Left renal pelvis (tissue), 4 donors: Measurements from ENCODE around the gene PRDM5. TPM values are rescaled to one million over a fixed set of nuclear protein-coding genes. Genes with fewer than 3 reads are reported as not detected.
"Not testable (repeated sequence)": the region's sequence is repeated elsewhere in the genome, so short reads cannot be mapped to it uniquely, and the experiment has no call there.

Experiments
- DNase-seq, 4 donors: peaks; one replicate each; pipeline ENCODE4 v3.0.0-alpha.2; 2013; ENCODE audit warnings: low read depth in 4 of 4, low spot score in 3 of 4
- polyA plus RNA-seq, 4 donors: library from polyadenylated mRNA; unstranded; fragments of 120-200 nt; gene quantifications; one replicate each; pipeline ENCODE4 v1.2.1, GENCODE V29; 2013; ENCODE audit not compliant: insufficient read length in 4 of 4

The PRDM5 gene
- polyA plus RNA-seq, 4 donors: 14.5 to 38.4 (median 18.4) TPM

- DNase-seq: no peak
Observed at GRCh38 chr4:120671538-120671937, 251.0 kb downstream of the PRDM5 start.

GRCh38 chr4:120667102-120667501 is 255.4 kb downstream of the PRDM5 start:
- no peak for DNase-seq

GRCh38 chr4:120664851-120665250 is 257.7 kb downstream of the PRDM5 start:
- DNase-seq: no peak

- DNase-seq: no peak
Observed at GRCh38 chr4:120659616-120660170, 262.8 kb downstream of the PRDM5 start.

- no peak for DNase-seq
Observed at GRCh38 chr4:120658772-120659171, 263.8 kb downstream of the PRDM5 start.

- no peak for DNase-seq
Observed at GRCh38 chr4:120653804-120654573, 268.5 kb downstream of the PRDM5 start.

- not testable (repeated sequence) for DNase-seq
Observed at GRCh38 chr4:120648336-120648735, 274.2 kb downstream of the PRDM5 start.

Other genes starting within 250 kb of the PRDM5 start
- gene NDNF, start 149.8 kb upstream of the PRDM5 start, polyA plus RNA-seq: 100 to 1,000 TPM in 1 of 4 donors, 10 to 100 TPM in 3; 63.2 to 326 (median 74.2) TPM
- gene TNIP3, start 241.6 kb upstream of the PRDM5 start, polyA plus RNA-seq: 1 to 10 TPM in 3 of 4 donors, under 1 TPM in 1; 0.18 to 1.9 (median 1.6) TPM